SH-SY5Y (cell line): ENCODE measurements around the gene GYG1.

Source experiments
- GATA2 ChIP-seq: IDR thresholded peaks from 2 replicates; pipeline ENCODE4 v1.6.1; 2011; ENCODE audit warnings: mild to moderate bottlenecking, low read depth, low read length
- GATA3 ChIP-seq: IDR thresholded peaks from 2 replicates; pipeline ENCODE4 v1.6.1; 2011; ENCODE audit warnings: low read depth, mild to moderate bottlenecking, low read length, moderate library complexity

DNA sequence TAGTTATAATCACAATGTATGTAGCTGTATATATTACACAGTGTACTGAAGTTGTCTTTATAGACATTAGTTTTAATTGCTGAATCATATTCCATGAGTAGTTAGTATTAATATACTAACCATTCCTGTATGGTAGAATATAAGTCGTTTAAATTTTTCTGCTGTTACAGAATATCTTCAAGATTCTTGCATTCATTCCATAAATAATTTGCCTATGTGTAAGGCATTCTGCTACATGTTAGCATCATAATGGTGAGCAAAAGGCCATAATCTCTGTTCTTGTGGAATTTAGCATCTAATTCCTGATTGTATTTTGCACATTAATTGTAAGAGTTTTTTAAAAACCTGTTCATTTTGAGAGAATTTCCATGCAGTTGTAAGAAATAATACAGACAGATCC is 14.1 kb downstream of the GYG1 start:
- TF ChIP-seq GATA2 (no peak), GATA3 (no peak)
